ENCODE data around the gene CDK4.

Gene CDK4

GRCh38 chr12:57772429-57773322 lies 20.6 kb upstream of the CDK4 start, which contains the start of gene EEF1AKMT3:
TSS of gene EEF1AKMT3 (plus strand) at chr12:57772614. CDS start at chr12:57772725, 111 bp downstream.
- peak within 1 kb of the TSS; percentile 98 for H3K4me2 ChIP-seq (ENCODE audit: low read length)
- peak within 1 kb of the TSS; percentile 87 for H3K9ac ChIP-seq
- H3K27me3 ChIP-seq (ENCODE audit: control insufficient read depth, insufficient read depth, low read length): no peaks in the 10 kb centered on the region
- no peaks in the 10 kb centered on the region for H3K36me3 ChIP-seq (ENCODE audit: control insufficient read depth, insufficient read depth, low read length)
- TF ChIP-seq, protein P1, sequence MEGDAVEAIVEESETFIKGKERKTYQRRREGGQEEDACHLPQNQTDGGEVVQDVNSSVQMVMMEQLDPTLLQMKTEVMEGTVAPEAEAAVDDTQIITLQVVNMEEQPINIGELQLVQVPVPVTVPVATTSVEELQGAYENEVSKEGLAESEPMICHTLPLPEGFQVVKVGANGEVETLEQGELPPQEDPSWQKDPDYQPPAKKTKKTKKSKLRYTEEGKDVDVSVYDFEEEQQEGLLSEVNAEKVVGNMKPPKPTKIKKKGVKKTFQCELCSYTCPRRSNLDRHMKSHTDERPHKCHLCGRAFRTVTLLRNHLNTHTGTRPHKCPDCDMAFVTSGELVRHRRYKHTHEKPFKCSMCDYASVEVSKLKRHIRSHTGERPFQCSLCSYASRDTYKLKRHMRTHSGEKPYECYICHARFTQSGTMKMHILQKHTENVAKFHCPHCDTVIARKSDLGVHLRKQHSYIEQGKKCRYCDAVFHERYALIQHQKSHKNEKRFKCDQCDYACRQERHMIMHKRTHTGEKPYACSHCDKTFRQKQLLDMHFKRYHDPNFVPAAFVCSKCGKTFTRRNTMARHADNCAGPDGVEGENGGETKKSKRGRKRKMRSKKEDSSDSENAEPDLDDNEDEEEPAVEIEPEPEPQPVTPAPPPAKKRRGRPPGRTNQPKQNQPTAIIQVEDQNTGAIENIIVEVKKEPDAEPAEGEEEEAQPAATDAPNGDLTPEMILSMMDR (IDR thresholded peaks at IDR 0.05): no peak
- H3K27ac ChIP-seq: peak within 1 kb of the TSS; percentile 82
- H3K79me2 ChIP-seq: no peaks in the 10 kb centered on the region
- H2AFZ ChIP-seq: peak within 1 kb of the TSS; percentile 99
- peaks cover 10% of the 10 kb centered on the region for H3K4me1 ChIP-seq
- no peaks in the 10 kb centered on the region for H3K9me3 ChIP-seq (ENCODE audit: control insufficient read depth, low read length)
- H3K4me3 ChIP-seq (ENCODE audit: low read depth, low read length): peak within 1 kb of the TSS; percentile 92

GRCh38 chr12:57771873-57772428 lies 19.8 kb upstream of the CDK4 start, which contains the start of gene METTL1:
TSS of gene METTL1 (minus strand) at chr12:57772105. CDS start at chr12:57772083, 22 bp downstream.
- peak within 1 kb of the TSS; percentile 99 for H2AFZ ChIP-seq
- TF ChIP-seq, protein P1 (IDR thresholded peaks at IDR 0.05): no peak
- H3K27ac ChIP-seq: peak within 1 kb of the TSS; percentile 82
- H3K9me3 ChIP-seq (ENCODE audit: control insufficient read depth, low read length): no peaks in the 10 kb centered on the region
- no peaks in the 10 kb centered on the region for H3K79me2 ChIP-seq
- H3K4me2 ChIP-seq (ENCODE audit: low read length): peak within 1 kb of the TSS; percentile 98
- H3K9ac ChIP-seq: peak within 1 kb of the TSS; percentile 87
- no peaks in the 10 kb centered on the region for H3K27me3 ChIP-seq (ENCODE audit: control insufficient read depth, insufficient read depth, low read length)
- H3K4me1 ChIP-seq: peaks cover 10% of the 10 kb centered on the region
- no peaks in the 10 kb centered on the region for H3K36me3 ChIP-seq (ENCODE audit: control insufficient read depth, insufficient read depth, low read length)
- peak within 1 kb of the TSS; percentile 92 for H3K4me3 ChIP-seq (ENCODE audit: low read depth, low read length)

DNA sequence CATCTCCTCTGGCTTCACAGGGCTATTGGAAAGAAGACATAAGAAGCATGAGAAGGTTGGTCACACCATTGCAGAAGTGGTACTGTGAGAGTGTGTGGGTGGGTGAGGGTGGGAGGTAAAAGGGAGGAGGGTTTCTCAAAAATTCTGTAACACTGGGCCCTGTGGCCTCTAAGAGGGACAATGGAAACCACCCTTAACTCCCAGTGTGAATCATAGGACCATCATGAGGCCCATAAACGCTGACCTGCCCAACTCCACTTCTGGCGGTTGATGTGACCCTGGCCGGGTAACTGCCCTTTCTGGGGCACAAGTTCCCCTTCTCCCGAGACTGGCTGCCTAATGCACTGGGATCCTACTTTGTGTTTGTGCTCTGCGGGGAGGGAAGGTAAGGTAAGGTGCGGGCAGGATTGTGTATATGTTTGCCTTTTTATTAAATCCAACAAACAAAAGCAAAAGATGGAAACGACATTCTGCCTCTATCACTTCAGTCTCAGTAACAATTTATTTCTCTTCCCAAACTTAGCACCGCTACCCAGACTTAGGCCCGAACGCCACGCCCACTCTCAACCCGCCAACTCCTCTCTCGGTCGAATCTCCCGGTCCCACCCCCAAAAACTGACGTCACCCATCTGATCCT lies 19.2 kb upstream of the CDK4 start:
- peak overlapping the region; percentile 98 for H3K4me2 ChIP-seq (ENCODE audit: low read length)
- H3K27me3 ChIP-seq (ENCODE audit: control insufficient read depth, insufficient read depth, low read length): no peaks in the 10 kb centered on the region
- H3K4me1 ChIP-seq: peaks cover 10% of the 10 kb centered on the region
- peak overlapping the region; percentile 31 for H3K9ac ChIP-seq
- H3K79me2 ChIP-seq: no peaks in the 10 kb centered on the region
- peak overlapping the region; percentile 99 for H2AFZ ChIP-seq
- peak overlapping the region; percentile 92 for H3K4me3 ChIP-seq (ENCODE audit: low read depth, low read length)
- peak overlapping the region; percentile 82 for H3K27ac ChIP-seq
- H3K9me3 ChIP-seq (ENCODE audit: control insufficient read depth, low read length): no peaks in the 10 kb centered on the region
- TF ChIP-seq, protein P1 (IDR thresholded peaks at IDR 0.05): no peak
- no peaks in the 10 kb centered on the region for H3K36me3 ChIP-seq (ENCODE audit: control insufficient read depth, insufficient read depth, low read length)

DNA sequence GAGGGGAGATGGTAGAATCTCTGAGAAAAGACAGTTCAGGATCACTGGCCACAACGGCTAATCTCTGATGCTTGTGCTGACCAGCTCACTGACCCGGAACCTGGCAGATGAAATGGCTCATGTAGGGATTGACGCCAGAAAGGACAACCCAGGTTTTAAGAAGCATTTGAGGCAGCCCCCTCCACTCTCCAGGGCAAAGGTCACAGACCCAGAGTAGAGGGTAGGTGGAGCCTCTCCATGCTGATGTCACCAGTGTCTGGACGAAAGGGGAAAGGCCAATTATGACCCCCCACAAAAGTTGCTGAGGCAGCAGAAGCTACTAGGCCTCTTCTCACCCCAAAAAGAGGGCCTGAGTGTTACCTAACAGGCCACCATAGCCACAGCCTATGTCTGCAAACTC lies 18.6 kb upstream of the CDK4 start:
- Histone ChIP-seq H3K36me3 (ENCODE audit: control insufficient read depth, insufficient read depth, low read length) (no peaks in the 10 kb centered on the region), H3K4me2 (ENCODE audit: low read length) (no peak overlapping the region), H3K9ac (no peak overlapping the region), H3K27me3 (ENCODE audit: control insufficient read depth, insufficient read depth, low read length) (no peaks in the 10 kb centered on the region), H3K4me3 (ENCODE audit: low read depth, low read length) (no peak overlapping the region), H3K9me3 (ENCODE audit: control insufficient read depth, low read length) (no peaks in the 10 kb centered on the region), H3K4me1 (peaks cover 10% of the 10 kb centered on the region), H3K27ac (no peak overlapping the region), H2AFZ (no peak overlapping the region), H3K79me2 (no peaks in the 10 kb centered on the region)
- TF ChIP-seq, protein P1 (IDR thresholded peaks at IDR 0.05): no peak
